HCT116 (cell line): ENCODE data around the gene SAMD14. TPM values are rescaled to one million over a fixed set of nuclear protein-coding genes. Genes with fewer than 3 reads are reported as not detected.

Experiments
- ATAC-seq: fragments of 200-7000 bp; cut with Tn5 transposase; 2 replicates; pipeline ENCODE4 v1.9.1; 2020; ENCODE audit warnings: mild to moderate bottlenecking, moderate library complexity
- BruUV-seq: library from RNA; stranded (reverse); fragments of 400-500 nt; replicated peaks from 2 replicates; lab custom pipeline; 2021; lab: Mats Ljungman, UMichigan
- CTCF ChIA-PET: fragments of 300-600 bp; sonication (Branson Sonifier 250); formaldehyde crosslinking; loops from one replicate; lab custom pipeline; 2021; ENCODE audit warnings: antibody characterized with exemption; lab: Charles Lee
- POLR2A ChIA-PET: fragments of 300-600, 350-600 bp; sonication (Branson Sonifier 250); formaldehyde crosslinking; loops from one replicate; lab custom pipeline; 2021; ENCODE audit warnings: antibody characterized with exemption; lab: Charles Lee
- RAD21 ChIA-PET, 2 experiments: fragments of 300-600 bp; sonication (Branson Sonifier 250); formaldehyde crosslinking; loops; one replicate each; lab custom pipeline; 2023; ENCODE audit warnings: low total read pairs in 2 of 2; ENCODE audit not compliant: uncharacterized antibody in 2 of 2, unreplicated experiment in 2 of 2, low non-redundant PET in 1 of 2; lab: Charles Lee
- DNase-seq: peaks from one replicate; pipeline ENCODE4 v3.0.0-alpha.2; 2010; ENCODE audit warnings: low read depth, low spot score
- H2AFZ ChIP-seq: fragments of 200-600 bp; shearing (Covaris generic), sonication (generic); 2 replicates; pipeline ENCODE4 v1.6.1; 2017; ENCODE audit warnings: low read depth, mixed run types, mixed read lengths, antibody characterized with exemption, low read length; ENCODE audit not compliant: poor library complexity, severe bottlenecking
- H3K27ac ChIP-seq: 2 replicates; pipeline ENCODE4 v1.5.1; 2012; ENCODE audit warnings: low read depth, low read length
- H3K27me3 ChIP-seq: fragments of 200-600 bp; sonication (generic); 2 replicates; pipeline ENCODE4 v1.6.1; 2016; ENCODE audit warnings: mixed run types, low read length, mixed read lengths; ENCODE audit not compliant: insufficient read depth
- H3K36me3 ChIP-seq, 2 experiments: fragments of 200-500 bp in 1 of 2; fragments of 200-600 bp in 1 of 2; sonication (Bioruptor generic) in 1 of 2; sonication (generic) in 1 of 2; 2 replicates each; pipeline versions ENCODE4 v1.5.1 to v1.6.1; 2014 to 2016; ENCODE audit warnings: low read length in 2 of 2, inconsistent platforms in 1 of 2, mixed read lengths in 1 of 2, mixed run types in 1 of 2; ENCODE audit not compliant: insufficient read depth in 2 of 2, control insufficient read depth in 1 of 2
- H3K4me1 ChIP-seq, 2 experiments: fragments of 200-600 bp in 1 of 2; sonication (generic) in 1 of 2; 2 replicates each; pipeline versions ENCODE4 v1.5.1 to v1.6.1; 2012 to 2017; ENCODE audit warnings: low read length in 2 of 2, inconsistent platforms in 1 of 2, mild to moderate bottlenecking in 1 of 2, mixed read lengths in 1 of 2, mixed run types in 1 of 2, moderate library complexity in 1 of 2; ENCODE audit not compliant: insufficient read depth in 2 of 2, control insufficient read depth in 1 of 2
- H3K4me2 ChIP-seq: fragments of 200-600 bp; sonication (generic); 2 replicates; pipeline ENCODE4 v1.6.1; 2017; ENCODE audit warnings: mixed run types, low read length, mixed read lengths
- H3K4me3 ChIP-seq, 2 experiments: fragments of 200-600 bp in 1 of 2; sonication (generic) in 1 of 2; replicated peaks in 1 of 2; 2 replicates each; pipeline ENCODE4 v1.5.1; 2011 to 2016; ENCODE audit warnings: low read length in 2 of 2, control low read depth in 1 of 2, low read depth in 1 of 2, mild to moderate bottlenecking in 1 of 2, mixed read lengths in 1 of 2, mixed run types in 1 of 2
- H3K79me2 ChIP-seq: fragments of 200-600 bp; sonication (generic); 2 replicates; pipeline ENCODE4 v1.6.1; 2017; ENCODE audit warnings: mild to moderate bottlenecking, mixed run types, low read length, moderate library complexity, mixed read lengths; ENCODE audit not compliant: insufficient read depth
- H3K9ac ChIP-seq: fragments of 200-600 bp; sonication (generic); 2 replicates; pipeline ENCODE4 v1.6.1; 2016; ENCODE audit warnings: low read length, mixed read lengths
- H3K9me2 ChIP-seq: fragments of 200-600 bp; sonication (generic), shearing (Covaris generic); 2 replicates; pipeline ENCODE4 v1.6.1; 2017; ENCODE audit warnings: mixed run types, mild to moderate bottlenecking, moderate library complexity; ENCODE audit not compliant: insufficient read depth
- H3K9me3 ChIP-seq, 2 experiments: fragments of 200-500 bp in 1 of 2; fragments of 200-600 bp in 1 of 2; sonication (Bioruptor generic) in 1 of 2; sonication (generic) in 1 of 2; 2 replicates each; pipeline ENCODE4 v1.6.1; 2014 to 2017; ENCODE audit warnings: low read length in 2 of 2, mixed read lengths in 2 of 2, inconsistent platforms in 1 of 2, low read depth in 1 of 2, mild to moderate bottlenecking in 1 of 2, mixed run types in 1 of 2, moderate library complexity in 1 of 2; ENCODE audit not compliant: control insufficient read depth in 1 of 2, insufficient read depth in 1 of 2
- H4K20me1 ChIP-seq: fragments of 200-600 bp; sonication (generic), shearing (Covaris generic); 2 replicates; pipeline ENCODE4 v1.6.1; 2017; ENCODE audit warnings: mixed run types, mild to moderate bottlenecking, moderate library complexity; ENCODE audit not compliant: insufficient read depth
- CBX3 ChIP-seq: IDR thresholded peaks from 2 replicates; pipeline ENCODE4 v1.6.1; 2012; ENCODE audit warnings: low read depth
- CEBPB ChIP-seq: IDR thresholded peaks from 2 replicates; pipeline ENCODE4 v1.6.1; 2012; ENCODE audit warnings: low read depth
- SP1 ChIP-seq: IDR thresholded peaks from 2 replicates; pipeline ENCODE4 v1.6.1; 2012; ENCODE audit warnings: low read depth
- intact Hi-C: fragments of 100-400 bp; cut with micrococcal nuclease; formaldehyde crosslinking; loops from 2 replicates; pipeline ENCODE4 v1.10.0; 2022
- total RNA-seq: library from RNA; stranded (reverse); gene quantifications from one replicate; pipeline ENCODE4 v1.2.1, GENCODE V29; 2021; ENCODE audit not compliant: unreplicated experiment
- TF ChIP-seq, protein P1 (sequence below): IDR thresholded peaks from 2 replicates; pipeline ENCODE4 v1.6.1; 2012; ENCODE audit warnings: low read depth
- TF ChIP-seq, protein P2 (sequence below): IDR thresholded peaks from 2 replicates; pipeline ENCODE4 v1.6.1; 2012
- TF ChIP-seq, protein P3 (sequence below): IDR thresholded peaks from 2 replicates; pipeline ENCODE4 v1.6.1; 2012

SAMD14 gene
- total RNA-seq, 1 experiment from 2014 or later, result 1.5 TPM

DNA sequence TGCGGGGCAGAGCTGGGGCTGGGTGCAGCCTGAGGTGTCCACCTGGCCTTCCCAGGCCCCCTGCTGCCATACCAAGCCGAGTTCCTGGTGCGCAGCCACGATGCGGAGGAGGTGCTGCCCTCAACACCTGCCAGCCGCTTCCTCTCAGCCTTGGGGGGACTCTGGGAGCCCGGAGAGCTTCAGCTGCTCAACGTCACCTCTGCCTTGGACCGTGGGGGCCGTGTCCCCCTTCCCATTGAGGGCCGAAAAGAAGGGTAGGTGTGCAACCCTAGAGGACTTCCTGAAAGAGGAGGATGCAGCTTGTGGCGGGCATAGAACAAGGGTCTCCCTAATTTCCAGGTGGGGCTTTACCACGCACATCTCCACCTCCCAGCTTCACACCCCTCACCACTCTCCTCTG lies 38.4 kb upstream of the SAMD14 start:
- Histone ChIP-seq H3K4me3 (no peak overlapping the region), H2AFZ (no peak overlapping the region), H3K9me2 (no peaks in the 10 kb centered on the region), H3K79me2 (no peaks in the 10 kb centered on the region), H3K4me2 (peak overlapping the region; percentile 67), H3K9ac (no peak overlapping the region), H3K27ac (no peak overlapping the region), H3K9me3 (no peaks in the 10 kb centered on the region), H4K20me1 (no peaks in the 10 kb centered on the region), H3K4me1 (peaks cover 13 to 46% of the 10 kb centered on the region in 2 experiments), H3K36me3 (no peaks in the 10 kb centered on the region), H3K27me3 (no peaks in the 10 kb centered on the region)
- no peak for ATAC-seq
- TF ChIP-seq CBX3, result no peak
- TF ChIP-seq SP1, result no peak
- intact Hi-C loops, result loop anchor here (2.0 kb wide), 1 partner anchor 128 kb away; no protein-coding TSS in a partner anchor
- ChIA-PET CTCF (interaction anchor here (0.9 to 3.0 kb wide), 2 partner anchors 32 to 128 kb away, joined by 3 to 34 read pairs; partner anchors contain the start of gene COL1A1), POLR2A (no interaction called here), RAD21 (interaction anchor here (1.0 to 2.9 kb wide), 2 partner anchors 17 to 29 kb away, joined by 5 to 26 read pairs; no protein-coding TSS in a partner anchor)
- DNase-seq, result no peak
- no TSS peak for BruUV-seq

DNA sequence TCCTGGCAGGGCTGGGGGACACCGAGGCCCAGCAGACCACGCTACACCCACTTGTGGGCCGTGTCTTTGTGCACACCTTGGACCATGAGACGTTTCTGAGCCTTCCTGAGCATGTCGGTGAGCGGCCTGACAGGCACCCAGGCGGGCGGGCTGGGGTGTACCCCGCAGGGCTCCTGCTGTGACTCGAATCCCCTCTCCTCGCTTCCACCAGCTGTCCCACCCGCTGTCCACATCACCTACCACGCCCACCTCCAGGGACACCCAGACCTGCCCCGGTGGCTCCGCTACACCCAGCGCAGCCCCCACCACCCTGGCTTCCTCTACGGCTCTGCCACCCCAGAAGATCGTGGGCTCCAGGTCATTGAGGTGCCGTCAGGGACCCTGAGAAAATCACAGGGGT lies 37.4 kb upstream of the SAMD14 start:
- H3K4me1 ChIP-seq, result peaks cover 13 to 47% of the 10 kb centered on the region in 2 experiments
- no peak overlapping the region for H3K9ac ChIP-seq
- H3K9me3 ChIP-seq, result no peaks in the 10 kb centered on the region
- no peaks in the 10 kb centered on the region for H3K9me2 ChIP-seq
- TF ChIP-seq, protein P1, sequence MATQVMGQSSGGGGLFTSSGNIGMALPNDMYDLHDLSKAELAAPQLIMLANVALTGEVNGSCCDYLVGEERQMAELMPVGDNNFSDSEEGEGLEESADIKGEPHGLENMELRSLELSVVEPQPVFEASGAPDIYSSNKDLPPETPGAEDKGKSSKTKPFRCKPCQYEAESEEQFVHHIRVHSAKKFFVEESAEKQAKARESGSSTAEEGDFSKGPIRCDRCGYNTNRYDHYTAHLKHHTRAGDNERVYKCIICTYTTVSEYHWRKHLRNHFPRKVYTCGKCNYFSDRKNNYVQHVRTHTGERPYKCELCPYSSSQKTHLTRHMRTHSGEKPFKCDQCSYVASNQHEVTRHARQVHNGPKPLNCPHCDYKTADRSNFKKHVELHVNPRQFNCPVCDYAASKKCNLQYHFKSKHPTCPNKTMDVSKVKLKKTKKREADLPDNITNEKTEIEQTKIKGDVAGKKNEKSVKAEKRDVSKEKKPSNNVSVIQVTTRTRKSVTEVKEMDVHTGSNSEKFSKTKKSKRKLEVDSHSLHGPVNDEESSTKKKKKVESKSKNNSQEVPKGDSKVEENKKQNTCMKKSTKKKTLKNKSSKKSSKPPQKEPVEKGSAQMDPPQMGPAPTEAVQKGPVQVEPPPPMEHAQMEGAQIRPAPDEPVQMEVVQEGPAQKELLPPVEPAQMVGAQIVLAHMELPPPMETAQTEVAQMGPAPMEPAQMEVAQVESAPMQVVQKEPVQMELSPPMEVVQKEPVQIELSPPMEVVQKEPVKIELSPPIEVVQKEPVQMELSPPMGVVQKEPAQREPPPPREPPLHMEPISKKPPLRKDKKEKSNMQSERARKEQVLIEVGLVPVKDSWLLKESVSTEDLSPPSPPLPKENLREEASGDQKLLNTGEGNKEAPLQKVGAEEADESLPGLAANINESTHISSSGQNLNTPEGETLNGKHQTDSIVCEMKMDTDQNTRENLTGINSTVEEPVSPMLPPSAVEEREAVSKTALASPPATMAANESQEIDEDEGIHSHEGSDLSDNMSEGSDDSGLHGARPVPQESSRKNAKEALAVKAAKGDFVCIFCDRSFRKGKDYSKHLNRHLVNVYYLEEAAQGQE, result no peak
- TF ChIP-seq, protein P2, sequence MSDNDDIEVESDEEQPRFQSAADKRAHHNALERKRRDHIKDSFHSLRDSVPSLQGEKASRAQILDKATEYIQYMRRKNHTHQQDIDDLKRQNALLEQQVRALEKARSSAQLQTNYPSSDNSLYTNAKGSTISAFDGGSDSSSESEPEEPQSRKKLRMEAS, result no peak
- TF ChIP-seq, protein P3, sequence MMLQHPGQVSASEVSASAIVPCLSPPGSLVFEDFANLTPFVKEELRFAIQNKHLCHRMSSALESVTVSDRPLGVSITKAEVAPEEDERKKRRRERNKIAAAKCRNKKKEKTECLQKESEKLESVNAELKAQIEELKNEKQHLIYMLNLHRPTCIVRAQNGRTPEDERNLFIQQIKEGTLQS, result no peak
- no peak for TF ChIP-seq CEBPB
- ChIA-PET POLR2A (no interaction called here), CTCF (interaction anchor here (0.9 kb wide), 1 partner anchor 129 kb away, joined by 3 read pairs; no protein-coding TSS in a partner anchor), RAD21 (no interaction called here)
- ATAC-seq (no peak), DNase-seq (no peak)
- H3K4me2 ChIP-seq, result no peak overlapping the region
- H3K4me3 ChIP-seq, result no peak overlapping the region
- H3K79me2 ChIP-seq, result no peaks in the 10 kb centered on the region
- intact Hi-C loops, result no loop called here
- BruUV-seq, result no TSS peak
- H3K27me3 ChIP-seq, result no peaks in the 10 kb centered on the region
- no peak overlapping the region for H2AFZ ChIP-seq
- H3K27ac ChIP-seq, result no peak overlapping the region
- no peaks in the 10 kb centered on the region for H4K20me1 ChIP-seq
- no peaks in the 10 kb centered on the region for H3K36me3 ChIP-seq
